HEK293 (cell line): ENCODE results near the gene TAC4.
A peak's percentile ranks its signal among the peaks of the same experiment; 100 is the strongest.

ENCODE experiments used
- HOXC10 ChIP-seq: sonication (generic); formaldehyde crosslinking; IDR thresholded peaks from 2 replicates; pipeline ENCODE4 v1.8.1; 2023; ENCODE audit warnings: mild to moderate bottlenecking, missing genetic modification reagents
- IKZF3 ChIP-seq: fragments of 450-650 bp; IDR thresholded peaks from 2 replicates; pipeline ENCODE4 v1.5.0; 2018; ENCODE audit warnings: missing biosample characterization, mild to moderate bottlenecking, missing genetic modification characterization, moderate library complexity
- ZFP3 ChIP-seq: fragments of 450-650 bp; formaldehyde crosslinking; IDR thresholded peaks from 2 replicates; pipeline ENCODE4 v1.5.1; 2016; ENCODE audit warnings: low read depth, missing biosample characterization, missing genetic modification characterization
- ZNF121 ChIP-seq: fragments of 450-650 bp; formaldehyde crosslinking; IDR thresholded peaks from 2 replicates; pipeline ENCODE4 v1.5.1; 2016; ENCODE audit warnings: missing biosample characterization, missing genetic modification characterization
- ZNF169 ChIP-seq: fragments of 450-650 bp; formaldehyde crosslinking; IDR thresholded peaks from 2 replicates; pipeline ENCODE4 v1.5.1; 2016; ENCODE audit warnings: missing biosample characterization, missing genetic modification characterization
- ZNF221 ChIP-seq: fragments of 450-650 bp; formaldehyde crosslinking; IDR thresholded peaks from 2 replicates; pipeline ENCODE4 v1.5.1; 2017; ENCODE audit warnings: missing biosample characterization, missing genetic modification characterization, borderline replicate concordance
- ZNF23 ChIP-seq: fragments of 450-650 bp; formaldehyde crosslinking; IDR thresholded peaks from 2 replicates; pipeline ENCODE4 v1.5.1; 2016; ENCODE audit warnings: missing biosample characterization, missing genetic modification characterization, borderline replicate concordance
- ZNF341 ChIP-seq: fragments of 450-650 bp; formaldehyde crosslinking; IDR thresholded peaks from 2 replicates; pipeline ENCODE4; 2016; ENCODE audit warnings: low read depth, missing biosample characterization, missing genetic modification characterization
- ZNF354C ChIP-seq: fragments of 450-650 bp; formaldehyde crosslinking; IDR thresholded peaks from 2 replicates; pipeline ENCODE4 v1.5.1; 2016; ENCODE audit warnings: missing biosample characterization, missing genetic modification characterization, low read depth, borderline replicate concordance
- ZNF423 ChIP-seq: fragments of 450-650 bp; formaldehyde crosslinking; IDR thresholded peaks from 2 replicates; pipeline ENCODE4 v1.5.1; 2016; ENCODE audit warnings: missing biosample characterization, missing genetic modification characterization
- TF ChIP-seq, protein P1 (sequence below): fragments of 450-650 bp; formaldehyde crosslinking; IDR thresholded peaks from 2 replicates; pipeline ENCODE4 v1.5.1; 2017; ENCODE audit warnings: missing biosample characterization, missing genetic modification characterization

Gene TAC4

DNA sequence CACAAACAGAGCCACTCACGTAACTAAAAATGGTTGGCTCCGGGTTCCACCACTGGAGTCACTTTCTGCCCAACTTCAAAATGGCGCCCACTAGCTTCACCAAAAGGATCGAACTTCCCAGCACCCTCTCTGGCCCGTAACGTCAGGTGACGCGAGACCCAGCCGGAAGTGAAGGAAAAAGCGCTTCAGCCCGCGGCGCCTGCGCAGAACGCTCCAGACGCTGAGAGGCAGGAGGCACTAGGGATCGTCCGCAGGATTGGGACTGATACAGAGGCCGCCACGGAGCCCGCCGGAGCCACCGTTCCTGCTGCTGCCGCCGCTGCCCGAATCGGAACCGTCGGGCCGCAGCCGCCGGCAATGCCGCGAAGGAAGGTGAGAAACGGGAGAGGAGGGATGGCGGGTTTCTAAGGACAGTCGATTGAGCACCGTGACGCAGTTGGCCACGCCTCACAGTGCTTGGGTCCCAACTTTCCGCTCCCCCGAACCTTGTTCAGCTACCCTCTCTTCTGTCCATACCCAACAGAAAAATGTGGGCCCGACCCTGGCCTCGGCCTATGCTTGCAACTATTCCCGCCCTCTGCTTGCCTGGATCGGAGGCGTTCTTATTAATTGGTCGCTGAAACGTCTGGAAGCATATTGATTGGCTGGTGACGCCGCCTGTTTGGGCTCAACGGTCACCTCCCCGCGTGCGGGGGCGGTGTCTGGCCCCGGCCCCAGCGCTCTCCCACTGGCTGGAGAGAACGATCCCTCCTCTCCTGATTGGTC is 59.2 kb downstream of the TAC4 start, which contains the start of gene KAT7 (continued):
- TF ChIP-seq ZFP3 (tag by site-specific recombination) (no peak), HOXC10 (CRISPR knock-in tag) (peak; percentile 80; the same call in 1 of the 2 replicates), ZNF169 (no peak), ZNF423 (tag by site-specific recombination) (no peak), ZNF354C (tag by site-specific recombination) (no peak), ZNF341 (tag by site-specific recombination) (peak; percentile 8; the same call in 1 of the 2 replicates), ZNF221 (tag by site-specific recombination) (no peak), ZNF121 (no peak), ZNF23 (tag by site-specific recombination) (no peak), IKZF3 (tag by site-specific recombination) (no peak)
- TF ChIP-seq, protein P1, sequence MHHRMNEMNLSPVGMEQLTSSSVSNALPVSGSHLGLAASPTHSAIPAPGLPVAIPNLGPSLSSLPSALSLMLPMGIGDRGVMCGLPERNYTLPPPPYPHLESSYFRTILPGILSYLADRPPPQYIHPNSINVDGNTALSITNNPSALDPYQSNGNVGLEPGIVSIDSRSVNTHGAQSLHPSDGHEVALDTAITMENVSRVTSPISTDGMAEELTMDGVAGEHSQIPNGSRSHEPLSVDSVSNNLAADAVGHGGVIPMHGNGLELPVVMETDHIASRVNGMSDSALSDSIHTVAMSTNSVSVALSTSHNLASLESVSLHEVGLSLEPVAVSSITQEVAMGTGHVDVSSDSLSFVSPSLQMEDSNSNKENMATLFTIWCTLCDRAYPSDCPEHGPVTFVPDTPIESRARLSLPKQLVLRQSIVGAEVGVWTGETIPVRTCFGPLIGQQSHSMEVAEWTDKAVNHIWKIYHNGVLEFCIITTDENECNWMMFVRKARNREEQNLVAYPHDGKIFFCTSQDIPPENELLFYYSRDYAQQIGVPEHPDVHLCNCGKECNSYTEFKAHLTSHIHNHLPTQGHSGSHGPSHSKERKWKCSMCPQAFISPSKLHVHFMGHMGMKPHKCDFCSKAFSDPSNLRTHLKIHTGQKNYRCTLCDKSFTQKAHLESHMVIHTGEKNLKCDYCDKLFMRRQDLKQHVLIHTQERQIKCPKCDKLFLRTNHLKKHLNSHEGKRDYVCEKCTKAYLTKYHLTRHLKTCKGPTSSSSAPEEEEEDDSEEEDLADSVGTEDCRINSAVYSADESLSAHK, result no peak; the same call in 1 of the 2 replicates
